ENCODE measurements around the gene NDUFA13.

Gene NDUFA13

GRCh38 chr19:19544257-19544953 is 28.4 kb downstream of the NDUFA13 start:
- TF ChIP-seq CTCF (IDR thresholded peaks at IDR 0.05; ENCODE audit: low read depth, low read length, missing control alignments), result no peak
- H3K4me3 ChIP-seq (ENCODE audit: low read depth, low read length), result no peak overlapping the region
- DNase-seq (ENCODE audit: low read depth), result no peak

DNA sequence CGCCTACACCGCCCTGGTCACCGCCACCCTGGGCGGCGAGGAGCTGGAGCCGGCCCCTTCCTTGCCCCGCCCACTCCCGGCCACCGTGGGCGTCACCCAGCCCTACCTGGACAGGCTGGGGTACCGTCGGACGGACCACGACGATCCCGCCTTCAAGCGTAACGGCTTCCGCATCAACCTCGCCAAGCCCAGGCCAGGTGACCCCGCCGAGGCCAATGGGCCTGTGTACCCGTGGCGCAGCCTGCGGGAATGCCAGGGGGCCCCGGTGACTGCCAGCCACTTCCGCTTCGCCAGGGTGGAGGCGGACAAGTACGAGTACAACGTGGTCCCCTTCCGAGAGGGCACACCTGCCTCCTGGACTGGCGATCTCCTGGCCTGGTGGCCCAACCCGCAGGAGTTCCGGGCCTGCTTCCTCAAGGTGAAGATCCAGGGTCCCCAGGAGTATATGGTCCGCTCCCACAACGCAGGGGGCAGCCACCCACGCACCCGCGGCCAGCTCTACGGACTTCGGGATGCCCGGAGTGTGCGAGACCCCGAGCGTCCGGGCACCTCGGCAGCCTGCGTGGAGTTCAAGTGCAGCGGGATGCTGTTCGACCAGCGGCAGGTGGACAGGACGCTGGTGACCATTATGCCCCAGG is 29.0 kb downstream of the NDUFA13 start:
- no peak overlapping the region for H3K4me3 ChIP-seq (ENCODE audit: low read depth, low read length)
- no peak for DNase-seq (ENCODE audit: low read depth)
- TF ChIP-seq CTCF (IDR thresholded peaks at IDR 0.05; ENCODE audit: low read depth, low read length, missing control alignments), result no peak

DNA sequence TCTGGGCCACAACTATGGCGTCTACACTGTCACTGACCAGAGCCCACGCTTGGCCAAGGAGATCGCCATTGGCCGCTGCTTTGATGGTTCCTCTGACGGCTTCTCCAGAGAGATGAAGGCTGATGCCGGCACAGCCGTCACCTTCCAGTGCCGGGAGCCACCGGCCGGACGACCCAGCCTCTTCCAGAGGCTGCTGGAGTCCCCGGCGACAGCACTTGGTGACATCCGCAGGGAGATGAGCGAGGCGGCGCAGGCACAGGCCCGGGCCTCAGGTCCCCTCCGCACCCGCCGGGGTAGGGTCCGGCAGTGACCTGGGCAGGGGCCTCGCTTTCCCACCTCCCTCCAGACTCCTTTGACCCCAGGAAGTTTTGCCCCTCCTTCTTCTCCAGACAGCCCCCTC is 29.7 kb downstream of the NDUFA13 start:
- DNase-seq (ENCODE audit: low read depth), result no peak
- H3K4me3 ChIP-seq (ENCODE audit: low read depth, low read length), result no peak overlapping the region
- no peak for TF ChIP-seq CTCF (IDR thresholded peaks at IDR 0.05; ENCODE audit: low read depth, low read length, missing control alignments)

DNA sequence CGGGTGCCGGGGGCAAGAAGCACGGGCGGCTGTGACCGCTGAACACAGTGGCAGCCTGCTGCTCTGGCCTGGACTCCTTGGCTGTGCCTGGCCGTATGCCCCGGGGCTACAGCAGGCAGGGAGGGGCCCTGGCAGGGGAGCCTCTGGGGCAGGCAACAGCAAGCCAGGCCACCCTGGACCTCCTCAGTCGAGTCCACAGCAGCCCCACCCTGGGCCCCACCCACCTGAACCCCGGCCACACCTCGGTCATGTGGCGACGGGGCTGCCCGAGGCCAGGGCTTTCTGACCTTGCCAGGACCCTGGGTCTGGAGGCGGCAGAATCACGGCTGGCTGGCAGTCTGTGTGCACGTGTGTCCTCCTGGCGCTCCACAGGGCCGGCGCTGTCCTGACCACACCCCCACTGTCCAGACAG is 30.7 kb downstream of the NDUFA13 start:
- H3K4me3 ChIP-seq (ENCODE audit: low read depth, low read length), result no peak overlapping the region
- no peak for DNase-seq (ENCODE audit: low read depth)
- TF ChIP-seq CTCF (IDR thresholded peaks at IDR 0.05; ENCODE audit: low read depth, low read length, missing control alignments), result no peak

- no peak for DNase-seq (ENCODE audit: low read depth)
- no peak overlapping the region for H3K4me3 ChIP-seq (ENCODE audit: low read depth, low read length)
- no peak for TF ChIP-seq CTCF (IDR thresholded peaks at IDR 0.05; ENCODE audit: low read depth, low read length, missing control alignments)
Measured at GRCh38 chr19:19547674-19548336, 31.8 kb downstream of the NDUFA13 start.

DNA sequence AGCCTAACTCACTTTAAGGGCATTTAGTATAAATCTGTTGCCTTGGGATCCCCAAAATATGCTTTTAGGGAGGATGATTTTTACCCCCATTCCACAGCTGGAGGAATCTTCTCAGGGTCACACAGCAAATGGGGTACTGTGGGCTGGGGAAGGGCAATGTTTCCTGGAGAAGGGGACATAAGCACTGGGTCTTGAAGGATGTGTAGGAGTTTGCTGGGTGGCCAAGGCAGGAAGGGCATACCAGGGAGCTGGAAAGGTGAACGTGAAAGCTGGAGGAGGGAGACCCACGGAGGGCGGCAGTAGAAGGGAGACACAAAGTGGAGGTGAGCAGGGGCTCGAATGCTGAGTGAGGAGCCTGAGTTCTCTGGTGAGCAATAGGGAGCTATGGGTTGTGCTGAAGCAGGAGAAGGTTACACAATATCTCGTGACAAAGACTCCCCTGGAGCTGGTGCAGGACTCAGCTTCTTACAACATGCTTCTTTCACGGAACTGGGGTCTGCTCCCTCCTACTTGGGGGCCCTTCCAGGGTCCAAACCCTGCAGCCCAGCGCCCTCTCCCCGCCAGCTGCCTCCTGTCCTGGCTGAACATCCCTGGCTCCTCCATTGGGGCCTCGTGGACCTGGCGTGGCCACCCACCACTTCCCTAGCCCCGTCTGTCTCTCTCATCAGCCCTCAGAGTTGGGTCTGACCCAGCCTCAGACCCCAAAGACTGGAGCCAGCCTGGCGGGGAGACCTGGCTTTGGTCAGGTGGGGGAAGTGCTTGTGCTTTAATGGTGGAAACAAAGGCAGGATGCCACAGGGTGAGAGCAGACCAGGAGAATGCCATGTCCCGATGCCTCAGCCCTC is 33.1 kb downstream of the NDUFA13 start:
- DNase-seq (ENCODE audit: low read depth), result no peak
- no peak overlapping the region for H3K4me3 ChIP-seq (ENCODE audit: low read depth, low read length)
- no peak for TF ChIP-seq CTCF (IDR thresholded peaks at IDR 0.05; ENCODE audit: low read depth, low read length, missing control alignments)
